ENCODE measurements around the gene NEGR1. TPM values are rescaled to one million over a fixed set of nuclear protein-coding genes. Genes with fewer than 3 reads are reported as not detected.

Gene NEGR1
- total RNA-seq, 6 donors from 2014 or later = 3.1 to 14.7 (median 8.9) TPM

DNA sequence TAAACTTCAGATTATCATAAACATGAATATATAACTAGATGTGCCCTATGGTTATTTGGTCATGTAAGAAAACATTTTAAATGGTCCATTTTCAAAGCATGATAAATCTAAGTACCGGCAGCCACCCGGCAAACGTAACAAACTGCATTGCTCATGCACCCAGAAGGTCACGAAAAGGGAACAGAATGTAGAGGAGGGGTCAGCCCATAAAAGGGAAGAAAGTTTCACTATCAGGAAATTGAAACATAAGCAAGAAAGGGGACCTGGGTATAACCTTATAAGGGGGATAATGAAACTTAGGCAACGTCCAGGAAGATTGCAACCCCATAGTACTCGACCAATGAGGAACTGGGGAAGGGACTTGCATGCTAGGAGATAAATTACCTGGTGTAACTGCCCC, 780.3 kb downstream of the NEGR1 start:
- H3K4me3 ChIP-seq = no peak overlapping the region
- DNase-seq = no peak
- H3K27ac ChIP-seq = no peak overlapping the region
- TF ChIP-seq POLR2A (IDR thresholded peaks at IDR 0.05) = no peak
- TF ChIP-seq EP300 (IDR thresholded peaks at IDR 0.05) = no peak
- no peak for TF ChIP-seq POLR2AphosphoS5 (IDR thresholded peaks at IDR 0.05)
- no peak for TF ChIP-seq CTCF (IDR thresholded peaks at IDR 0.05)
- no peak for ATAC-seq (ENCODE audit: low FRiP score in 2 of 2)
- H3K4me1 ChIP-seq = no peaks in the 10 kb centered on the region
- H3K27me3 ChIP-seq = no peaks in the 10 kb centered on the region
- no peaks in the 10 kb centered on the region for H3K9me3 ChIP-seq
- WGBS, 2 donors = 51 to 66% methylated on average over 6 of the region's 6 CpGs
- no peaks in the 10 kb centered on the region for H3K36me3 ChIP-seq

GRCh38 chr1:71498542-71498941, 783.8 kb downstream of the NEGR1 start:
- Histone ChIP-seq H3K36me3 (no peaks in the 10 kb centered on the region), H3K4me1 (no peaks in the 10 kb centered on the region), H3K9me3 (no peaks in the 10 kb centered on the region), H3K27me3 (no peaks in the 10 kb centered on the region), H3K4me3 (no peak overlapping the region), H3K27ac (no peak overlapping the region)
- TF ChIP-seq EP300 (IDR thresholded peaks at IDR 0.05) (no peak), POLR2AphosphoS5 (IDR thresholded peaks at IDR 0.05) (no peak), CTCF (IDR thresholded peaks at IDR 0.05) (no peak)
- ATAC-seq (ENCODE audit: low FRiP score in 2 of 2) (no peak), DNase-seq (no peak)

- H3K27me3 ChIP-seq = no peaks in the 10 kb centered on the region
- peaks cover 0 to 5% (median 0%) of the 10 kb centered on the region in 4 donors for H3K4me1 ChIP-seq
- no peaks in the 10 kb centered on the region for H3K9me3 ChIP-seq
- no peak for TF ChIP-seq CTCF (IDR thresholded peaks at IDR 0.05)
- TF ChIP-seq POLR2AphosphoS5 (IDR thresholded peaks at IDR 0.05) = no peak
- TF ChIP-seq EP300 (IDR thresholded peaks at IDR 0.05) = no peak
- TF ChIP-seq POLR2A (IDR thresholded peaks at IDR 0.05) = no peak
- no peak overlapping the region for H3K4me3 ChIP-seq
- DNase-seq = no peak
- ATAC-seq (ENCODE audit: low FRiP score in 2 of 2) = no peak
- H3K27ac ChIP-seq = no peak overlapping the region
- H3K36me3 ChIP-seq = no peaks in the 10 kb centered on the region
Observed at GRCh38 chr1:71494163-71494562, 788.2 kb downstream of the NEGR1 start.

DNA sequence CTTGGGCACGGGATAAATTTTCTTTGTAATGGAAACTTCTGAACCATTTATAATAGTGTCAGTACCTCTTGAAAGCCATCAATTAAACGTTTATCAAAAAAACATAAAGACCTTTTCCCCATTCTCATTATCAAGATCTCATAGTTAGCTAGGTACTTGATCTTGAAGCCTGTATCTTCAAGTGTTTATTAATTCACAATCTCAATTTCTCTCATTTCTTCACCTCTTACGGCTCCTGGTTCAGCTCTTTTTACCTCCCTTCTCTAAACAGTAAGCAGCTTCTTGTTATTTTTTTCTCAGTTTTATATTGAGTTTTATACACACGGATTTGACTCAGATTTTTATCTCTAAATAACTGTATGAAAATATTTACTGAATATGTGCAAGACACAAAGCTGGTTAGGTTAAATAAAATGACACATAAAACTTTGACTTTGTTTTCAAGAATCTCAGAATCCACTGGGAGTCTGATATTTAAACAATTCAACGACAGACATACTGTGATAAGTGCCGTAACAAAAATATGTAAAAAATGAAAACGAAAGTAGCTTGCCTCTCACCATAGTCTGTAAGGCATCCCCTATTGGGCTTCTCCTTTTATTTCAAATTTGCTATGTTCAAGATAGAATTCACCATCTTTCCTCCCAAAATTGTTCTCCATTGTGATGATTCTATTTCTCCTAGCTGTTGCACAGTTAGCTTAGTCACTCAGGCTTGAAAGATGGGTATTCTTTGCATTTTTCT, 789.9 kb downstream of the NEGR1 start:
- Histone ChIP-seq H3K4me1 (peaks cover 0 to 5% (median 0%) of the 10 kb centered on the region in 4 donors), H3K27ac (peak overlapping the region in 1 of 4 donors; percentile 26), H3K4me3 (no peak overlapping the region), H3K27me3 (no peaks in the 10 kb centered on the region), H3K36me3 (no peaks in the 10 kb centered on the region), H3K9me3 (no peaks in the 10 kb centered on the region)
- TF ChIP-seq EP300 (IDR thresholded peaks at IDR 0.05) (no peak), POLR2AphosphoS5 (IDR thresholded peaks at IDR 0.05) (no peak), CTCF (IDR thresholded peaks at IDR 0.05) (no peak), POLR2A (IDR thresholded peaks at IDR 0.05) (no peak)
- 52 to 56% methylated on average over 7 of the region's 7 CpGs for WGBS, 2 donors
- DNase-seq (no peak), ATAC-seq (ENCODE audit: low FRiP score in 2 of 2) (no peak)

DNA sequence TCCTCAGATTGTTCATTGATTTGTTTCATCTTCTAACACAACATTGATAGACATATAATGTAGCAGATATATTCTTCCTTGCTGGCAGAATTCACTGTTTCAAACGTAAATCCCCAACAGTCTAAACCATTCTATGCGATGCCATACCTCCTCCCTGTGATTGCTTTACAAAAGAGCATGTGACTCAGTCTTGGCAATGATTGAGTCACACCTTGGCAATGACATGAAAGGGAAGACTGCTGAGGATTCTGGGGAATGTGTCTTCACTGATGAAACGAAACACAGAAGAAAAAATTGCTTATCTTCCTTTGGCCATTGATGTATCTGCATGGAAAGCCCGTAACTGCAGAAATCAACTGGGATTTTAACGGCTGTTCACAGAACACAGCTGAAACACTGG, 791.9 kb downstream of the NEGR1 start:
- TF ChIP-seq CTCF (IDR thresholded peaks at IDR 0.05) (no peak), EP300 (IDR thresholded peaks at IDR 0.05) (no peak), POLR2A (IDR thresholded peaks at IDR 0.05) (no peak), POLR2AphosphoS5 (IDR thresholded peaks at IDR 0.05) (no peak)
- Histone ChIP-seq H3K36me3 (no peaks in the 10 kb centered on the region), H3K27ac (no peak overlapping the region), H3K4me3 (no peak overlapping the region), H3K27me3 (no peaks in the 10 kb centered on the region), H3K4me1 (peaks cover 0 to 5% (median 0%) of the 10 kb centered on the region in 4 donors), H3K9me3 (no peaks in the 10 kb centered on the region)
- WGBS, 2 donors = 80% methylated on average over 5 of the region's 5 CpGs
- ATAC-seq (ENCODE audit: low FRiP score in 2 of 2) = no peak
- DNase-seq = no peak

All from upper lobe of left lung (tissue), 6 donors.